ENCODE data around the gene ELOA. TPM values are rescaled to one million over a fixed set of nuclear protein-coding genes. Genes with fewer than 3 reads are reported as not detected.
A peak's percentile ranks its signal among the peaks of the same experiment; 100 is the strongest.

The ELOA gene
- total and polyA plus RNA-seq, 9 of the 15 experiments (the other 6 are each of a cell fraction or from before 2014, with no cell fraction given), result 31.9 to 98.6 (median 61.3) TPM

GRCh38 chr1:23790696-23791515 is 47.6 kb downstream of the ELOA start, which contains the start of gene LYPLA2 (continued):
- TF ChIP-seq ETS1 (conservative IDR thresholded peaks at IDR 0.05; ENCODE audit: control insufficient read depth, low read depth, low read length) (peak; percentile 75; the same call in 1 of the 2 replicates), HOXB6 (CRISPR knock-in tag; IDR thresholded peaks at IDR 0.05; ENCODE audit: borderline replicate concordance) (no peak), TCF7L2 (IDR thresholded peaks at IDR 0.05; ENCODE audit: low read depth, low read length) (peak; percentile 89), TSC22D4 (tag; IDR thresholded peaks at IDR 0.05) (no peak), FOXM1 (IDR thresholded peaks at IDR 0.05; ENCODE audit: low read depth) (no peak), FOXM1 (CRISPR knock-in tag; IDR thresholded peaks at IDR 0.05; ENCODE audit: low read depth) (no peak), ETV1 (tag; conservative IDR thresholded peaks at IDR 0.05; ENCODE audit: low read depth) (peak; percentile 97), EZH2 (IDR thresholded peaks at IDR 0.05; ENCODE audit: borderline replicate concordance, low read depth, low read length) (no peak), SMAD2 (IDR thresholded peaks at IDR 0.05; ENCODE audit: low read depth, low read length) (no peak), CBX1 (IDR thresholded peaks at IDR 0.05; ENCODE audit: low read depth) (no peak; the same call in 1 of the 2 replicates), NFRKB (IDR thresholded peaks at IDR 0.05; ENCODE audit: low read depth) (peak; percentile 72; the same call in 1 of the 2 replicates), BRF1 (IDR thresholded peaks at IDR 0.05; ENCODE audit: borderline replicate concordance, extremely low read depth, insufficient read length) (no peak), ZNF431 (CRISPR knock-in tag; IDR thresholded peaks at IDR 0.05) (0 out of 2 replicates have a peak, but pooled peaks have one; percentile 26), SNRNP70 (optimal IDR thresholded peaks at IDR 0.05; ENCODE audit: low read depth, low read length) (no peak), MED1 (CRISPR knock-in tag; IDR thresholded peaks at IDR 0.05; ENCODE audit: borderline replicate concordance) (no peak), NFIX (CRISPR knock-in tag; IDR thresholded peaks at IDR 0.05; ENCODE audit: low read depth) (no peak), ZNF445 (CRISPR knock-in tag; IDR thresholded peaks at IDR 0.05; ENCODE audit: low read depth) (no peak), EP400 (IDR thresholded peaks at IDR 0.05) (peak; percentile 78), CREB3 (tag; conservative IDR thresholded peaks at IDR 0.05; ENCODE audit: low read depth) (no peak; the same call in 1 of the 2 replicates), NRF1 (conservative IDR thresholded peaks at IDR 0.05 in 1 of 2, IDR thresholded peaks at IDR 0.05 in 1 of 2) (peak; percentile 82 to 85), ZNF77 (CRISPR knock-in tag; IDR thresholded peaks at IDR 0.05) (no peak), ZNF224 (CRISPR knock-in tag; IDR thresholded peaks at IDR 0.05) (no peak), MECOM (CRISPR knock-in tag; IDR thresholded peaks at IDR 0.05) (no peak), KDM5B (IDR thresholded peaks at IDR 0.05; ENCODE audit: insufficient replicate concordance, low read depth, low read length) (peak; percentile 80), ZNF263 (CRISPR knock-in tag; IDR thresholded peaks at IDR 0.05; ENCODE audit: borderline replicate concordance) (no peak), RBM22 (IDR thresholded peaks at IDR 0.05; ENCODE audit: low read depth, low read length, poor library complexity, severe bottlenecking) (peak; percentile 86), SMC3 (conservative IDR thresholded peaks at IDR 0.05; ENCODE audit: insufficient read depth, low read depth, low read length) (0 out of 2 replicates have a peak, but pooled peaks have one; percentile 1), ZFPM2 (CRISPR knock-in tag; IDR thresholded peaks at IDR 0.05) (no peak)

Measured in K562 (cell line).